ENCODE results near the gene ITPR3.

ITPR3 gene

DNA sequence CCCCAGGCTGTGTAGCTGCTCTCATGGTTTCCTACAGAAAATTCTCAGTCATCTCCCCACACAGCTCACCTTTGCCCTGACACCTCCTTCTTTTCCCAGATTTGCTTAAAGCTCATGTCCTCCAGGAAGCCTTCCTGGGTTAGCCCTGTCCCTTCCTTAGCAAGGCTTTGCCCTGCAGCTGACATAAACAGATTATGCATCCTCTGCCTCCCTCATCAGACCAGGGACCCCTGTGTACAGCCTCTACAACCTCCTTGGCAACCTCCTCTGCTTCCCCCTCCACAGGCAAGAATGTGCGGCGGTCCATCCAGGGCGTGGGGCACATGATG lies 50.6 kb downstream of the ITPR3 start:
- DNase-seq = no peak

DNA sequence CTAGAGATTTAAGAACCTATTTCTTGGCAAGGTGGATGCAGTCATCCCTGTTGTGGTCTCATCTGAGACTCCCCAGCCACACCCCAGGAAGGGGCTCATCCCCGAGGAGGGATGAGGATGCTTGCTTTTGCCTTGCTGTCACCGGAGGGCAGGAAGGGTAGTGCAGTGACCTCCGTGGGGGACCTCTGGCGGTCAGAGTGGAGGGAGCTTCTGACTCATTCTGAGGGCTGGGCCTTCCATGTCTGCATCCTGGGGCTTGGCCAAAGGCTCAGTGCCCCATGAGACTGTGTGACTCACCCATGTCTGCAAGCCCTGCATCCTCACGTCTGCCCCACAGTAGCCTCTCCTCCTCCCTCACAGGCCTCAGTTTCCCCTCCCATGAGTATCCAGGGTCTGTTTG lies 51.7 kb downstream of the ITPR3 start:
- DNase-seq = no peak

GRCh38 chr6:33673851-33674250 lies 52.7 kb downstream of the ITPR3 start:
- DNase-seq = peak in 1 of 2 experiments; percentile 8

DNA sequence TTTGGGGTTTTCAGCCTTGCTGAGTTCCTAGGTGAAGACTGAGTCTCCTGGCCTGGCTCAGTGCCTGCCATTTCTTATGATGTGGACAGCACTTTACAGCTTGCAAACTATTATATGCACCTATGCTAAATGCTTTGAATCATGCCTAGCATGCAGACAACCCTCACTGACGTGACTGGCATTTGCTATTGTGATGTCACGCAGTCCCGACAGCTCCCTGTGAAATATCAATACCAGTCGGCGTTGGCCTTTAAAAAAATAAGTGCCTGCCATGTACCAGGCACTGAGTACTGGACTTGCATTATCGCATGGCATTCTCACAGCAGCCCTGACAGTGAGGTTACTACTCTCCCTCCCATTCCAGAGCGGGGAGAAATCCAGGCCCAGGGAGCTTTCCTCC lies 54.8 kb downstream of the ITPR3 start:
- no peak for DNase-seq

- DNase-seq = no peak
Measured at GRCh38 chr6:33676416-33677142, 55.5 kb downstream of the ITPR3 start.

DNA sequence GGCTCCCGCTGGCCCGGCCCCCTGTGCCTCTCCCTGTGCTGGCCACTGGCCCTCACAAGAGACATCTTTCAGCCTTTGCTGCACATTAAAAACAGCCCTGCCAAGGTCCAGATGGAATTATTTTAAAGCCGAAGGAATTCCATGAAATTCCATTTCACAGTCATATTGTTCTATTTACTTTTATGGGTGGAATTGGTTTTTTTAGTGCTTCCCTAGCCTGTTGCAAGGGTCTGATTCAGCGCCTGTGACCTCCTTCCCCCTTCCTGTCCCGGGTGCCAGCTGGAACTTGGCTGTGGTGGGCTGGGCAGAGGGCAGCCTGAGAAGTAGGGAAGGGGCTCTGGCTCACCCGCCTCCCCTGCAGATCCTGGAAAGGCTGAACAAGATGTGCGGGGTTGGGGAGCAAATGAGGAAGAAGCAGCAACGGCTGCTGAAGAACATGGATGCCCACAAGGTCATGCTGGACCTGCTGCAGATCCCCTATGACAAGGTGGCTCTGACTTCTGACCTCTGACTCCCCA lies 56.1 kb downstream of the ITPR3 start:
- no peak for DNase-seq

DNA sequence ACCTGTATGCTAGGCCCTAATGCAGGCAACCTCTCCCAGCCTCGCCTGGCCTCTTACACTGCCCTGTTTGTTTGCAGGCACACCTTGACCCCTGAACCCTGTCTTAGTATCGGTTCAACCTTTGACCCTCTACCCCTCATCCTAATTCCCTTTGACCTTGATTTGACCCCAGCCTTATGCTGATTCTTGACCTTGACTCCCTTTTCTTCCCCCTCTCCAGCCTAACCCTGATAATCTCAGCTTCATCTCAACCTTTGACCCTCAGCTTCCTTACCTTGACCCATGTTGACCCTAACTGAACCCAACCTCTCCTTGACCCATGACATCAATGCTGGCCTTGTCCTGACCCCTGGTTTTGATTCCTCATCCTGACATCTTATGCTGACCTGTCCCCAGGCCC lies 56.6 kb downstream of the ITPR3 start:
- no peak for DNase-seq

- no peak for DNase-seq
Measured at GRCh38 chr6:33678233-33678931, 57.3 kb downstream of the ITPR3 start.

DNA sequence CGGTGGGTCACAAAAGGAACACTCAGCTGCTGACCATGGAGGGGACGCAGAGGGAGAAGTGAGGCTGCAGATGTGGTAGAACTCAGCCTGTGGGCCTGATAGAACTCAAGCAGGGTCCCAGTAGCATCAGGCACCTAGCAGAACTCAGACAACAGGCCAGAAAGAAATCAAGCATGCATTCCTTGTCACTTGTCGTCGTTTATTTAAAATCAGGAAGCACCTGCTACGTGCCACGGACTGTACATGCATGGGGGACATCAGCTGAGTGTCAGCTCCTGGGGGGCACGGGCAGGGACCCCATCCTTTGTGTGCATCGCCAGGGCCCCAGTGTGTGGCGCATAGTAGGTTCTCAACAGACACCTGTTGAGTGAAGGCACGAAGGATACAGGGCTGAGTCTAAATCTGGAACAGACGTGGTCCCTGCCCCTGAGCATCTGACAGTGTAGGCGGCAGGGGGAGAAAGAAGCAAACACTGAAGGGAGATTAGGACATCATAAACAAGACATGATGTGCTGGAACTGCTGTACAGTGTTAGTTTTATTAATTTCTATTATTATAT lies 57.9 kb downstream of the ITPR3 start:
- no peak for DNase-seq

GRCh38 chr6:33679761-33680160 lies 58.6 kb downstream of the ITPR3 start:
- no peak for DNase-seq

DNA sequence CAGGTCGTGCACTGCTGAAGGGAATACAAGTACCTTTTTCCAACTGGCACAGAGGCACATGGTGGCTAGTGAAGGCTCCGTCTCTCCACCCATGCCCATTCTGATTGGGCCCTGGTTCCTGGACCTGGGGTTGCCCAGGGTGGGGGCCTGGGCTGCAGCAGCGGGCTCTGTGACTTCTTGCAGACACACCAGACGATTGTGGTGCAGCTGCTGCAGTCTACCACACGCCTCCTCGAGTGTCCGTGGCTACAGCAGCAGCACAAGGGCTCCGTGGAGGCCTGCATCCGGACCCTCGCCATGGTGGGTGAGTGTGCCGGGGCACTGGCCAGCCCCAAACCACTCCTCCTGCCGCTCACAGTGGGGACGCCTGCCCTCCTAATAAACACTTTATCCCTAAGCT lies 61.2 kb downstream of the ITPR3 start:
- DNase-seq = no peak

- DNase-seq = no peak
Measured at GRCh38 chr6:33683051-33683571, 62.0 kb downstream of the ITPR3 start.

DNA sequence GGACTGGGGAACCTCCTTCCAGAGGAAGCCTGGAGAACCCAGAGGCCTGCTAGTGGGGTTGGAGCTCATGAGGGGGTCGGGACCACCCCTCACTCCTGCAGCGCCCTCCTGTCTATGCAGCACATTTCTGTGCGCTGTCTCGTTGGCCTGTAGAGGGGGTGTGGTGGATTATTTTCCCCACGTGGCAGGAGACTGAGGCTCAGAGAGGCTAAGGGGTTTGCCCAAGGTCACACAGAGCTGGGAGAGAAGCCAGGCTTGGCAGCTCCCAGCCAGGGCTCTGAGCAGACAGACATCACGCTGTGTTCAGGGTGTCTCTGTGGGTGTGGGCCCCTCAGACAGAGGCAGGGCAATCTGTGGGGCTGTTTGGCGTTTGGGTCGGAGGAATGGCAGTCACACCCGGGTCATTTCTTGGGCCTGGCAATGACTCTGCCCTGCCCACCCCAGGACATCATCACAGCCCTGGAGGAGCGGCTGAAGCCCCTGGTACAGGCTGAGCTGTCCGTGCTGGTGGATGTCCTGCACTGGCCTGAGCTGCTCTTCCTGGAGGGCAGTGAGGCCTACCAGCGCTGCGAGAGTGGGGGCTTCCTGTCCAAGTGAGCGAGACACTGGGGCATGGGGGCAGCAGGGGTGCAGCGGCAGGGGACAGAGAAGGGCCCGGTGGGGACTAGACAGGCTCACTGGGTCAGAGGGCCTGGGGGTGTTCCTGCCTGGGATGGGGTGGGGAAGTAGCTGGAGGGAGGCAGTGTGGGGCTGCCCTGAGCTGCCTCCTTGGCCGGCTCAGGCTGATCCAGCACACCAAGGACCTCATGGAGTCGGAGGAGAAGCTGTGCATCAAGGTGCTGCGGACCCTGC lies 62.7 kb downstream of the ITPR3 start:
- DNase-seq = no peak

DNA sequence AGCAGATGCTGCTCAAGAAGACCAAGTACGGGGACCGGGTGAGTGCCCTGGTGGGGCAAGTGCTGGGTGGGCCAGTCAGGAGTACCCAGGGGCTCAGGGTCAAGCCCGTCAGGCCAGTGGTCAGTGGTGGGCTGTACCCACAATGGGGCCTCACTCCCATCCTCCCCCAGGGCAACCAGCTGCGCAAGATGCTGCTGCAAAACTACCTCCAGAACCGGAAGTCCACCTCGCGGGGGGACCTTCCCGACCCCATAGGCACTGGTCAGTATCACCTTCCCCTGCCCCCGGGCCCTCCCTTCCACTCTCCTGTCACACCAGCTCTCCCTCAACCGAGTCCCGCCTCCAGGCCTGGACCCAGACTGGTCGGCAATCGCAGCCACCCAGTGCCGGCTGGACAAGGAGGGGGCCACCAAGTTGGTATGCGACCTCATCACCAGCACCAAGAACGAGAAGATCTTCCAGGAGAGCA lies 63.3 kb downstream of the ITPR3 start:
- no peak for DNase-seq

- no peak for DNase-seq
Measured at GRCh38 chr6:33684983-33685382, 63.9 kb downstream of the ITPR3 start.

DNA sequence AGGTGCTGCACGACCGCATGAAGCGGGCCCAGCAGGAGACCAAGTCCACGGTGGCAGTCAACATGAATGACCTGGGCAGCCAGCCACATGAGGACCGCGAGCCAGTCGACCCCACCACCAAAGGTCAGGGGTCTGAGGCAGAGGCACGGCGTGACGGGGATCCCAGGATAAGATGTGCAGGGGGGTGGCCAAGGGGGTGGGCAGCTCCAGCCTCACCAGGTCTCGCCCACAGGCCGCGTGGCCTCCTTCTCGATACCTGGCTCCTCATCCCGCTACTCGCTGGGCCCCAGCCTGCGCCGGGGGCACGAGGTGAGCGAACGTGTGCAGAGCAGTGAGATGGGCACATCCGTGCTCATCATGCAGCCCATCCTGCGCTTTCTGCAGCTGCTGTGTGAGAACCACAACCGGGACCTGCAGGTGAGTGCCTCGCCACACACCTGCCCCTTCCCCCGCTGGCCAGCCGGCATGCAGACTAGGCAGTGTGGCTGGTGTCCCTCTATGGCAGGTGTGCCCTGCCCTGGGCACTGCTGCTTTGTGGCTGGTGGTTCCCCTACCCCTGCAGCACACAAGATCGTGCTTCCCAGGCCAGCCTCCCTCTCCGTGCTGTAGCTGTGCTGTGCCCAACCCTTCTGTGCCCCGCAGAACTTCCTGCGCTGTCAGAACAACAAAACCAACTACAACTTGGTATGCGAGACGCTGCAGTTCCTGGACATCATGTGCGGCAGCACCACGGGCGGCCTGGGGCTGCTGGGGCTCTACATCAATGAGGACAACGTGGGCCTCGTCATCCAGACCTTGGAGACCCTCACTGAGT lies 64.5 kb downstream of the ITPR3 start:
- DNase-seq = no peak

- no peak for DNase-seq
Measured at GRCh38 chr6:33686225-33686924, 65.3 kb downstream of the ITPR3 start.

DNA sequence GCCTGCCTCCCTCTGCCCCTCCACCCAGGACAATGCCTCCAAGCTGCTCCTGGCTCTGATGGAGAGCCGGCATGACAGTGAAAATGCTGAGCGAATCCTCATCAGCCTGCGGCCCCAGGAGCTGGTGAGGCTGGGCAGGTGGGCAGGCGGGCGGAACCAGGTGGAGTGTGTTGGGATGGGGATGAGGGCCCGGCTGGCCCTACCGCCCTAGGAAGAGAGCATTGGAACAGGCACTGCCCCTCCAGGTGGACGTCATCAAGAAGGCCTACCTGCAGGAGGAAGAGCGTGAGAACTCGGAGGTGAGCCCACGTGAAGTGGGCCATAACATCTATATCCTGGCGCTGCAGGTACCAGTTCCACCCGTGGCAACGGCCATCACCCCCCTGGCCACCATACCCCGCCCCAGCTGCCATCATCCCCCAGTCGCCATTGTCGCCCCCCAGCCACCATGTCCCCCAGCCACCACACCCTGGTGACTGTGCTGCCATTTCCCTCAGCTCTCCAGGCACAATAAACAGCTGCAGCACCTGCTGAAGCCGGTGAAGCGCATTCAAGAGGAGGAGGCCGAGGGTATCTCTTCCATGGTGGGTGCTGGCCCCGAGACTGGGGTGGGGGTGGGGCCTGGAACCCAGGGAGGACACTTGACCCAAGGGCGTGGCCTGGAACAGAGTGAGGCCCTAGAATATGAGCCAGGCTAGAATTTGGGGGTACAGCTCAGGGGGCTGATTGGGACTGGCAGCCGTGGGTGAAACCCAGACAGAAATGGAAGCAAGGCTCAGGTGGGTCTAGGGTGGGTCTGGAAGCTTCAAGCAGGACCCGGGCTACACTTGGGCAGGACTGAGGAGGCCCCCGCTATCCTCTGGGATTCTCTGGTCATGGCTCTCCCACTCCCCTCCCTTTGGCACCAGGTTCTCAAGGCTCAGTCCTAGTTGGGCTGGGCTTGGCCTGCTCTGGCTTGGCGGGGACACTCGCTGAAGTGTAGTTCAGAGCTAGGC lies 66.2 kb downstream of the ITPR3 start:
- DNase-seq = no peak

- no peak for DNase-seq
Measured at GRCh38 chr6:33688006-33688405, 66.9 kb downstream of the ITPR3 start.
